Adrenal gland (tissue), 5 donors: ENCODE measurements around the gene THRB.

Experiments
- CTCF ChIP-seq, 6 experiments: fragments of 450-650 bp in 4 of 6; fragments of 200-600 bp in 2 of 6; sonication (generic) in 1 of 6; IDR thresholded peaks; 1 replicate in 5 of 6; 2 replicates in 1 of 6; pipeline versions ENCODE4 v1.5.1 to v1.8.0; 2016 to 2021; ENCODE audit warnings: antibody characterized with exemption in 6 of 6, mild to moderate bottlenecking in 2 of 6, moderate library complexity in 1 of 6
- POLR2A ChIP-seq, 2 donors: fragments of 450-650 bp; IDR thresholded peaks; one replicate each; pipeline ENCODE4 v1.6.1; 2017; ENCODE audit warnings: antibody characterized with exemption in 2 of 2, mild to moderate bottlenecking in 2 of 2, moderate library complexity in 1 of 2
- donor health status: DM: no; HTN: no; CAD: no.

GRCh38 chr3:24400450-24400849 lies 94.2 kb downstream of the THRB start:
- TF ChIP-seq POLR2A (IDR thresholded peaks at IDR 0.05) (no peak), CTCF (IDR thresholded peaks at IDR 0.05) (no peak)
